ENCODE results near the gene ZNF813. TPM values are rescaled to one million over a fixed set of nuclear protein-coding genes. Genes with fewer than 3 reads are reported as not detected.
"Not testable (repeated sequence)": the region's sequence is repeated elsewhere in the genome, so short reads cannot be mapped to it uniquely, and the experiment has no call there.

ZNF813 gene
- polyA plus RNA-seq, 1 donor (not counting 4 experiments of a cell fraction or from before 2014, with no cell fraction given) = 2.5 TPM

- DNase-seq (ENCODE audit: low read depth, low spot score) (no peak), FAIRE-seq (peak; percentile 57)
- no peaks in the 10 kb centered on the region for H3K9me3 ChIP-seq (ENCODE audit: control insufficient read depth, low read depth, low read length)
These were observed 45.0 kb upstream of the ZNF813 start for GRCh38 chr19:53422551-53422950.

GRCh38 chr19:53423074-53423473 is 44.5 kb upstream of the ZNF813 start:
- FAIRE-seq; H3K36me3 ChIP-seq (ENCODE audit: control insufficient read depth in 2 of 2, extremely low read depth in 1 of 2, insufficient read depth in 2 of 2, low read length in 2 of 2); H3K4me1 ChIP-seq (ENCODE audit: control insufficient read depth, extremely low read depth, insufficient read depth, low read length); H3K9me1 ChIP-seq (ENCODE audit: control insufficient read depth, extremely low read depth, insufficient read depth, low read length); H2AFZ ChIP-seq (ENCODE audit: control insufficient read depth, low read length); H3K27ac ChIP-seq (ENCODE audit: control insufficient read depth, insufficient read depth, low read length); dilution Hi-C loops (cut with MboI; ENCODE audit: extremely low pct_ligation_motif_present, low sequenced_read_pairs); H4K20me1 ChIP-seq (ENCODE audit: control insufficient read depth, extremely low read depth, insufficient read depth, low read length); H3K9me3 ChIP-seq (ENCODE audit: control insufficient read depth, low read depth, low read length); H3K27me3 ChIP-seq (ENCODE audit: control insufficient read depth, extremely low read depth, insufficient read depth, low read length); DNase-seq (ENCODE audit: low read depth, low spot score); H3K9ac ChIP-seq (ENCODE audit: control insufficient read depth, extremely low read depth, insufficient read depth, low read length); H3K4me3 ChIP-seq (ENCODE audit: control insufficient read depth in 2 of 3, extremely low read depth in 1 of 3, insufficient read depth in 2 of 3, low read depth in 1 of 3, low read length in 3 of 3); H3K79me2 ChIP-seq (ENCODE audit: control insufficient read depth, insufficient read depth, low read length); H3K4me2 ChIP-seq (ENCODE audit: control insufficient read depth, extremely low read depth, insufficient read depth, low read depth, low read length): not testable (repeated sequence)

More at GRCh38 chr19:53422551-53422950, 45.0 kb upstream of the ZNF813 start:
- TF ChIP-seq CTCF (optimal IDR thresholded peaks at IDR 0.05 in 1 of 3, IDR thresholded peaks at IDR 0.05 in 1 of 3, conservative IDR thresholded peaks at IDR 0.05 in 1 of 3; ENCODE audit: extremely low read depth in 1 of 3, insufficient read depth in 2 of 3, low read length in 3 of 3) = no peak
- no peak for TF ChIP-seq EZH2 (IDR thresholded peaks at IDR 0.05; ENCODE audit: low read length)
- H2AFZ ChIP-seq (ENCODE audit: control insufficient read depth, low read length) = no peak overlapping the region
- H3K79me2 ChIP-seq (ENCODE audit: control insufficient read depth, insufficient read depth, low read length) = no peaks in the 10 kb centered on the region
- H3K4me3 ChIP-seq (ENCODE audit: control insufficient read depth in 2 of 3, extremely low read depth in 1 of 3, insufficient read depth in 2 of 3, low read depth in 1 of 3, low read length in 3 of 3) = no peak overlapping the region
- no peak overlapping the region for H3K27ac ChIP-seq (ENCODE audit: control insufficient read depth, insufficient read depth, low read length)
- no peaks in the 10 kb centered on the region for H3K9me1 ChIP-seq (ENCODE audit: control insufficient read depth, extremely low read depth, insufficient read depth, low read length)
- dilution Hi-C loops (cut with MboI; ENCODE audit: extremely low pct_ligation_motif_present, low sequenced_read_pairs) = no loop called here
- no peaks in the 10 kb centered on the region for H3K36me3 ChIP-seq (ENCODE audit: control insufficient read depth in 2 of 2, extremely low read depth in 1 of 2, insufficient read depth in 2 of 2, low read length in 2 of 2)
- H4K20me1 ChIP-seq (ENCODE audit: control insufficient read depth, extremely low read depth, insufficient read depth, low read length) = no peaks in the 10 kb centered on the region
- H3K27me3 ChIP-seq (ENCODE audit: control insufficient read depth, extremely low read depth, insufficient read depth, low read length) = no peaks in the 10 kb centered on the region
- no peaks in the 10 kb centered on the region for H3K4me1 ChIP-seq (ENCODE audit: control insufficient read depth, extremely low read depth, insufficient read depth, low read length)
- H3K4me2 ChIP-seq (ENCODE audit: control insufficient read depth, extremely low read depth, insufficient read depth, low read depth, low read length) = no peak overlapping the region
- H3K9ac ChIP-seq (ENCODE audit: control insufficient read depth, extremely low read depth, insufficient read depth, low read length) = no peak overlapping the region

- H3K9ac ChIP-seq (ENCODE audit: control insufficient read depth, extremely low read depth, insufficient read depth, low read length); H3K4me1 ChIP-seq (ENCODE audit: control insufficient read depth, extremely low read depth, insufficient read depth, low read length); dilution Hi-C loops (cut with MboI; ENCODE audit: extremely low pct_ligation_motif_present, low sequenced_read_pairs); H3K4me2 ChIP-seq (ENCODE audit: control insufficient read depth, extremely low read depth, insufficient read depth, low read depth, low read length); H3K9me3 ChIP-seq (ENCODE audit: control insufficient read depth, low read depth, low read length); H2AFZ ChIP-seq (ENCODE audit: control insufficient read depth, low read length); H3K27ac ChIP-seq (ENCODE audit: control insufficient read depth, insufficient read depth, low read length); H3K4me3 ChIP-seq (ENCODE audit: control insufficient read depth in 2 of 3, extremely low read depth in 1 of 3, insufficient read depth in 2 of 3, low read depth in 1 of 3, low read length in 3 of 3); H3K27me3 ChIP-seq (ENCODE audit: control insufficient read depth, extremely low read depth, insufficient read depth, low read length); H3K36me3 ChIP-seq (ENCODE audit: control insufficient read depth in 2 of 2, extremely low read depth in 1 of 2, insufficient read depth in 2 of 2, low read length in 2 of 2); H3K79me2 ChIP-seq (ENCODE audit: control insufficient read depth, insufficient read depth, low read length); H3K9me1 ChIP-seq (ENCODE audit: control insufficient read depth, extremely low read depth, insufficient read depth, low read length); FAIRE-seq; DNase-seq (ENCODE audit: low read depth, low spot score); H4K20me1 ChIP-seq (ENCODE audit: control insufficient read depth, extremely low read depth, insufficient read depth, low read length): not testable (repeated sequence)
These were observed 43.9 kb upstream of the ZNF813 start for GRCh38 chr19:53423680-53424079.

All from keratinocyte (primary cell).